Measurements from ENCODE around the gene CTNNBL1.
A peak's percentile ranks its signal among the peaks of the same experiment; 100 is the strongest.
"Not testable (repeated sequence)": the region's sequence is repeated elsewhere in the genome, so short reads cannot be mapped to it uniquely, and the experiment has no call there.

CTNNBL1 gene

GRCh38 chr20:37673444-37673843 lies 20.4 kb upstream of the CTNNBL1 start:
- Histone ChIP-seq H3K36me3 (no peaks in the 10 kb centered on the region), H4K20me1 (no peaks in the 10 kb centered on the region), H3K4me1 (peaks cover 6 to 19% (median 12%) of the 10 kb centered on the region in 10 experiments; a peak in 18 of 20 replicates), H3K27ac (no peak overlapping the region), H3K9me3 (replicated peaks in 1 of 11) (no peaks in the 10 kb centered on the region), H3K27me3 (no peaks in the 10 kb centered on the region), H3K4me2 (no peak overlapping the region), H3K4me3 (no peak overlapping the region), H3K9ac (no peak overlapping the region)
- no peak for TF ChIP-seq Cebpa-rat (IDR thresholded peaks at IDR 0.05)

GRCh38 chr20:37676440-37676839 lies 17.4 kb upstream of the CTNNBL1 start:
- no peaks in the 10 kb centered on the region for H3K9me3 ChIP-seq (replicated peaks in 1 of 11)
- TF ChIP-seq Cebpa-rat (IDR thresholded peaks at IDR 0.05) = no peak
- H3K4me3 ChIP-seq = no peak overlapping the region
- H3K9ac ChIP-seq = no peak overlapping the region
- no peaks in the 10 kb centered on the region for H3K36me3 ChIP-seq
- H3K4me2 ChIP-seq = no peak overlapping the region
- H3K27me3 ChIP-seq = no peaks in the 10 kb centered on the region
- H4K20me1 ChIP-seq = no peaks in the 10 kb centered on the region
- no peak overlapping the region for H3K27ac ChIP-seq
- peaks cover 0 to 15% (median 0%) of the 10 kb centered on the region in 10 experiments; a peak in 2 of 20 replicates for H3K4me1 ChIP-seq

GRCh38 chr20:37677969-37678861 lies 15.6 kb upstream of the CTNNBL1 start:
- Histone ChIP-seq H4K20me1 (no peaks in the 10 kb centered on the region), H3K36me3 (no peaks in the 10 kb centered on the region), H3K4me2 (no peak overlapping the region), H3K27ac (no peak overlapping the region), H3K4me3 (no peak overlapping the region), H3K9me3 (replicated peaks in 1 of 11) (no peaks in the 10 kb centered on the region), H3K27me3 (no peaks in the 10 kb centered on the region), H3K4me1 (peaks cover 0 to 10% (median 0%) of the 10 kb centered on the region in 10 experiments; a peak in 1 of 20 replicates), H3K9ac (no peak overlapping the region)
- TF ChIP-seq Cebpa-rat (IDR thresholded peaks at IDR 0.05) = no peak

GRCh38 chr20:37679751-37680150 lies 14.1 kb upstream of the CTNNBL1 start:
- not testable (repeated sequence) for H3K27me3 ChIP-seq; H4K20me1 ChIP-seq; H3K36me3 ChIP-seq; H3K9ac ChIP-seq; H3K9me3 ChIP-seq (replicated peaks in 1 of 11); H3K27ac ChIP-seq; H3K4me3 ChIP-seq
- Histone ChIP-seq H3K4me1 (peaks cover 0 to 10% (median 0%) of the 10 kb centered on the region in 10 experiments; a peak in 1 of 20 replicates), H3K4me2 (peak overlapping the region in 1 of 11 experiments; percentile 32; a peak in 1 of 22 replicates)

GRCh38 chr20:37680420-37680819 lies 13.4 kb upstream of the CTNNBL1 start:
- Histone ChIP-seq H3K4me3 (no peak overlapping the region), H3K36me3 (no peaks in the 10 kb centered on the region), H4K20me1 (no peaks in the 10 kb centered on the region), H3K9me3 (replicated peaks in 1 of 11) (no peaks in the 10 kb centered on the region), H3K4me1 (peaks cover 0 to 10% (median 0%) of the 10 kb centered on the region in 10 experiments; a peak in 1 of 20 replicates), H3K27me3 (no peaks in the 10 kb centered on the region), H3K27ac (no peak overlapping the region), H3K9ac (no peak overlapping the region), H3K4me2 (peak overlapping the region in 1 of 11 experiments; percentile 32; a peak in 1 of 22 replicates)
- TF ChIP-seq Cebpa-rat (IDR thresholded peaks at IDR 0.05) = no peak

GRCh38 chr20:37681384-37682112 lies 12.3 kb upstream of the CTNNBL1 start:
- no peak for TF ChIP-seq Cebpa-rat (IDR thresholded peaks at IDR 0.05)
- Histone ChIP-seq H3K4me2 (no peak overlapping the region), H3K4me1 (peaks cover 0 to 10% (median 0%) of the 10 kb centered on the region in 10 experiments; a peak in 1 of 20 replicates), H3K9me3 (replicated peaks in 1 of 11) (no peaks in the 10 kb centered on the region), H3K27ac (no peak overlapping the region), H4K20me1 (no peaks in the 10 kb centered on the region), H3K36me3 (no peaks in the 10 kb centered on the region), H3K4me3 (no peak overlapping the region), H3K9ac (no peak overlapping the region), H3K27me3 (no peaks in the 10 kb centered on the region)

- not testable (repeated sequence) for H3K9ac ChIP-seq; H4K20me1 ChIP-seq; H3K9me3 ChIP-seq (replicated peaks in 1 of 11); H3K27me3 ChIP-seq; H3K4me3 ChIP-seq; H3K27ac ChIP-seq; H3K36me3 ChIP-seq; H3K4me2 ChIP-seq
- H3K4me1 ChIP-seq = peaks cover 0 to 10% (median 0%) of the 10 kb centered on the region in 10 experiments; a peak in 1 of 20 replicates
These were observed 10.7 kb upstream of the CTNNBL1 start for GRCh38 chr20:37683146-37683545.

GRCh38 chr20:37686762-37687477 lies 6.9 kb upstream of the CTNNBL1 start:
- Histone ChIP-seq H3K27ac (no peak overlapping the region), H3K4me2 (no peak overlapping the region), H3K27me3 (no peaks in the 10 kb centered on the region), H3K4me1 (0 out of 20 replicates have a peak, but pooled peaks cover 0 to 3% (median 0%) of the 10 kb centered on the region in 10 experiments), H3K9ac (no peak overlapping the region), H3K36me3 (no peaks in the 10 kb centered on the region), H4K20me1 (no peaks in the 10 kb centered on the region), H3K4me3 (no peak overlapping the region), H3K9me3 (replicated peaks in 1 of 11) (no peaks in the 10 kb centered on the region)
- TF ChIP-seq Cebpa-rat (IDR thresholded peaks at IDR 0.05) = no peak

- Histone ChIP-seq H3K4me2 (no peak overlapping the region), H3K4me3 (no peak overlapping the region), H3K4me1 (0 out of 20 replicates have a peak, but pooled peaks cover 0 to 3% (median 0%) of the 10 kb centered on the region in 10 experiments), H3K9me3 (replicated peaks in 1 of 11) (no peaks in the 10 kb centered on the region), H3K27me3 (no peaks in the 10 kb centered on the region), H4K20me1 (no peaks in the 10 kb centered on the region), H3K36me3 (no peaks in the 10 kb centered on the region), H3K27ac (no peak overlapping the region), H3K9ac (no peak overlapping the region)
- no peak for TF ChIP-seq Cebpa-rat (IDR thresholded peaks at IDR 0.05)
These were observed 6.4 kb upstream of the CTNNBL1 start for GRCh38 chr20:37687478-37687805.
